Measurements from ENCODE around the gene CIAPIN1. TPM values are rescaled to one million over a fixed set of nuclear protein-coding genes. Genes with fewer than 3 reads are reported as not detected.
A peak's percentile ranks its signal among the peaks of the same experiment; 100 is the strongest.
"Not testable (repeated sequence)": the region's sequence is repeated elsewhere in the genome, so short reads cannot be mapped to it uniquely, and the experiment has no call there.

CIAPIN1 gene
- total RNA-seq, 4 donors from 2014 or later, result 32.2 to 40.0 (median 35.7) TPM

GRCh38 chr16:57446531-57447185 lies 527 bp downstream of the CIAPIN1 start:
- no peak for TF ChIP-seq POLR2AphosphoS5 (IDR thresholded peaks at IDR 0.05)
- TF ChIP-seq EP300 (IDR thresholded peaks at IDR 0.05), result no peak
- no peak for TF ChIP-seq POLR2A (IDR thresholded peaks at IDR 0.05)
- no peak for TF ChIP-seq CTCF (IDR thresholded peaks at IDR 0.05)
- H3K9me3 ChIP-seq, result no peaks in the 10 kb centered on the region
- peaks cover 5% of the 10 kb centered on the region for H3K36me3 ChIP-seq
- 1% methylated on average over 26 of the region's 28 CpGs for WGBS
- peak overlapping the region; percentile 92 for H3K27ac ChIP-seq
- peak overlapping the region; percentile 96 for H3K4me3 ChIP-seq
- H3K27me3 ChIP-seq, result no peaks in the 10 kb centered on the region
- DNase-seq (ENCODE audit: low spot score in 2 of 2), result peak in 1 of 2 donors; percentile 83
- H3K4me1 ChIP-seq, result peaks cover 38% of the 10 kb centered on the region

- Histone ChIP-seq H3K36me3 (no peaks in the 10 kb centered on the region), H3K27me3 (no peaks in the 10 kb centered on the region), H3K4me1 (peaks cover 38% of the 10 kb centered on the region), H3K9me3 (no peaks in the 10 kb centered on the region), H3K27ac (no peak overlapping the region), H3K4me3 (no peak overlapping the region)
- no peak for TF ChIP-seq POLR2A (IDR thresholded peaks at IDR 0.05)
- no peak for TF ChIP-seq EP300 (IDR thresholded peaks at IDR 0.05)
- no peak for TF ChIP-seq CTCF (IDR thresholded peaks at IDR 0.05)
- no peak for TF ChIP-seq POLR2AphosphoS5 (IDR thresholded peaks at IDR 0.05)
- 83% methylated on average over 2 of the region's 2 CpGs for WGBS
- DNase-seq (ENCODE audit: low spot score in 2 of 2), result no peak
Observed at GRCh38 chr16:57445510-57445909, 1.7 kb downstream of the CIAPIN1 start.

GRCh38 chr16:57444711-57445110 lies 2.5 kb downstream of the CIAPIN1 start:
- Histone ChIP-seq H3K27ac (no peak overlapping the region), H3K27me3 (no peaks in the 10 kb centered on the region), H3K9me3 (no peaks in the 10 kb centered on the region), H3K36me3 (peaks cover 7% of the 10 kb centered on the region), H3K4me3 (no peak overlapping the region), H3K4me1 (peaks cover 34% of the 10 kb centered on the region)
- TF ChIP-seq POLR2A (IDR thresholded peaks at IDR 0.05) (no peak), POLR2AphosphoS5 (IDR thresholded peaks at IDR 0.05) (no peak), EP300 (IDR thresholded peaks at IDR 0.05) (no peak), CTCF (IDR thresholded peaks at IDR 0.05) (no peak)
- DNase-seq (ENCODE audit: low spot score in 2 of 2), result no peak
- 54% methylated on average over 3 of the region's 3 CpGs for WGBS

GRCh38 chr16:57440551-57440950 lies 6.6 kb downstream of the CIAPIN1 start:
- not testable (repeated sequence) for DNase-seq (ENCODE audit: low spot score in 2 of 2); H3K27me3 ChIP-seq; H3K4me1 ChIP-seq; H3K9me3 ChIP-seq; H3K27ac ChIP-seq; H3K4me3 ChIP-seq
- WGBS, result 99% methylated on average over 8 of the region's 8 CpGs
- peaks cover 47% of the 10 kb centered on the region for H3K36me3 ChIP-seq

GRCh38 chr16:57439947-57440346 lies 7.2 kb downstream of the CIAPIN1 start:
- WGBS, result 93% methylated on average over 8 of the region's 8 CpGs
- H3K27me3 ChIP-seq; H3K9me3 ChIP-seq; H3K27ac ChIP-seq; DNase-seq (ENCODE audit: low spot score in 2 of 2); H3K4me3 ChIP-seq; H3K4me1 ChIP-seq: not testable (repeated sequence)
- H3K36me3 ChIP-seq, result peaks cover 53% of the 10 kb centered on the region

DNA sequence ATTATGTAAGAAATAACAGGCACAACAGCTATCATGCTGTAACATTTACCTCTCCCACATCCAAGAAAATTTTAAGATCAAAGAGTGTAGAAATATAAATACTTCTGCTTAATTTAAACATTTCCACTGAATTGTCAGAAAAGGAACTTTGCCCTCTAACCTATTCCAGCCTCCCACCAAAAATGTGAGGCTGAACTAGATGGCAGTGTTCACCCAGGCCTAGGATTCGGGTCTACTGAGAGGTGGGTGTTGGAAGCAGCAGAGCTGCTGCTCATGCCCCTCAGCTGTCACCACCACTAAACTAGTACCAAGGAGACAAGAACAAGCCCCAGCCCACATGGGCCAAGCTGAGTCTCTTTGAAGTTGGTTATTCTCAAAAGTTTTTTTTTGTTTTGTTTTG lies 11.3 kb downstream of the CIAPIN1 start:
- Histone ChIP-seq H3K4me1 (no peaks in the 10 kb centered on the region), H3K4me3 (no peak overlapping the region), H3K9me3 (no peaks in the 10 kb centered on the region), H3K27ac (no peak overlapping the region), H3K36me3 (peaks cover 94% of the 10 kb centered on the region), H3K27me3 (no peaks in the 10 kb centered on the region)
- 94% methylated on average over 1 of the region's 1 CpG for WGBS
- TF ChIP-seq EP300 (IDR thresholded peaks at IDR 0.05) (no peak), POLR2AphosphoS5 (IDR thresholded peaks at IDR 0.05) (no peak), POLR2A (IDR thresholded peaks at IDR 0.05) (no peak), CTCF (IDR thresholded peaks at IDR 0.05) (no peak)
- no peak for DNase-seq (ENCODE audit: low spot score in 2 of 2)

All from suprapubic skin (tissue), 4 donors.